NCI-H82 (cell line): ENCODE results near the gene AATK.
A peak's percentile ranks its signal among the peaks of the same experiment; 100 is the strongest.

ENCODE experiments used
- DNase-seq: peaks from one replicate; lab custom pipeline; 2025; lab: John Stamatoyannopoulos, UW

Gene AATK

GRCh38 chr17:81180836-81181810 is 15.1 kb upstream of the AATK start:
- no peak for DNase-seq

DNA sequence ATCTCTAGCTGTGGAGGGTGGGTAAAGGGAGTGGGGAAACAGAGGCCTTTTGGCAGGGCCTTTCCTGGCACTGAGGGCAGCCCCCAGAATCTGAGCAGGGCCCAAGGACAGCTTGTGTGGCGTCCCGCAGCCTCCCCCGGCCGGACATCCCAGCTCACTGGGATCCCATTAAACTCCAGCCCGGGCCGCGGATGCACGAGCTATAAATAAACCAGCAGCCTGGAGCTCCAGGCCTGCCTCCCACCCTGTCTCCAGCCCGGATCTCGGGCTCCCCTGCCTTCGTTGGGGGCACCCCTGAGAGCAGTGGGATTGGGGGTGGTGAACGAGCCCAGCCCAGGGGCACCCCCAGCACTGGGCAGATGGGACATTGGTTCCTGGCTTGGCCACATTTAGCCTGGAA is 13.8 kb upstream of the AATK start:
- DNase-seq = no peak

GRCh38 chr17:81179220-81179619 is 13.2 kb upstream of the AATK start:
- DNase-seq = no peak

DNA sequence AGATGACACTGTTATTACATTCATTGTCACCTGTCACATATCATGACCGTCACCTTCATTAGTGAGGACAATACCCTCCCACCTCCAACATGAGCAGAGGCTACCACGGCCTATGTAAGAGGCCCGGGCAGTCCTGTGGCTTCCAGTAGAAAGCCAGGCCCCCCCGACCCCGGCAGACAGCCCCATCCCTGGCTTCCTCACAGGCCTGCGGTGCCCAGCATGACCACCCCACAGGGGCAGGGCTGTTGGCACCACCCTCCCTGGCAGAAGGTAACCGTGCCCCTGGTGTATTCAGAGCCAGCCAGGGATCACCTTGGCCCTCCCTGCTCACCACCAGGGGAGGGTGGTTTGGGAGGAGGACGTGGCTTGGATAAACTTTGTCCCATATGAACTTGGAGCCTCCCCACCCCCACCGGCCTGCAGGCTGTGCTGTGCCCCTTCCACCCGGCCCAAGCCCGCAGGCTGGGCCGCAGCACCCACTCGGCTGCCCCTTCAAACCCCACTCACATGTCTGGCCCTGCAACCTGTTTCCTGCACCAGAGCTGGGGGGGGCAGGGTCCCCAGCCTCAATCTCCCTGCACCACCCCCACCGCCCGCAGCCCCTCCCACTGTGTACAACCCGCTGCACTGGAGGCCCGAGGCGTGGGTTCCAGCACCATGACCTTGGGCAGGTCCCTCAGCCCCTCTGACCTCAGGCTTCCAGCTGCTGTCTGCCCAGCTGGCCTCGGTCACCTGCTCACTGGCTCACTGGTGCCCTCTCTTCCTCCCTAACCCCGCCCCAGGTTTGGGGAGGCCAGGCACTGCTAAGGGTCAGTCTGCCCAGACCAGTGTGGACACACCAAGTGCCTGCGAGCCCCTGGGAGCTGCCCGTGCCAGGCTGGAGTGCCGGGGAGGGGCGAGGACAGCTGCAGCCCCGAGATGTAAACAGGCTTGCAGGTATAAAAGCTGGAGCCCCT is 12.4 kb upstream of the AATK start:
- no peak for DNase-seq

GRCh38 chr17:81176666-81177065 is 10.6 kb upstream of the AATK start:
- DNase-seq = no peak

- DNase-seq = no peak
Measured at GRCh38 chr17:81173762-81174155, 7.7 kb upstream of the AATK start.

GRCh38 chr17:81173052-81173761 is 7.2 kb upstream of the AATK start:
- DNase-seq = no peak

GRCh38 chr17:81171941-81172340 is 5.9 kb upstream of the AATK start:
- no peak for DNase-seq

- DNase-seq = peak; percentile 54
Measured at GRCh38 chr17:81170727-81171494, 4.9 kb upstream of the AATK start.

GRCh38 chr17:81169870-81170309 is 3.9 kb upstream of the AATK start:
- no peak for DNase-seq

- DNase-seq = no peak
Measured at GRCh38 chr17:81167638-81168037, 1.6 kb upstream of the AATK start.

DNA sequence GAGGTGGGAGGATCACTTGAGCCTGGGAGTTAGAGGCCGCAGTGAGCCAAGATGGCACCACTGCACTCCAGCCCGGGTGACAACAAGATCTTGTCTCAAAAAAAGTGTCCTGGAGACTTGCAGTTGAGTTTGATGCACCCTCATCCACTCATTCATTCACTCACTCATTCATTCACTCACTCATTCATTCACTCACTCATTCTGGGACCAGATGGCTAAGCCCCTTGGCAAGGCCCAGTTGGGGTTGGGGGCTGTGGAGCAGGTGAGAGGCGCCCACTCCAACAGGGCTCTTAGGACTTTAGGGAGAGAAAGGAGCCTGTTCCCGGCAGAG is 1.1 kb upstream of the AATK start:
- no peak for DNase-seq

- peak; percentile 46 for DNase-seq
Measured at GRCh38 chr17:81165246-81166032, 582 bp downstream of the AATK start, which contains the start of gene PVALEF. Gene PVALEF, plus strand, starts transcription at chr17:81165507. Its CDS starts 15,720 bp downstream, at chr17:81181227.

DNA sequence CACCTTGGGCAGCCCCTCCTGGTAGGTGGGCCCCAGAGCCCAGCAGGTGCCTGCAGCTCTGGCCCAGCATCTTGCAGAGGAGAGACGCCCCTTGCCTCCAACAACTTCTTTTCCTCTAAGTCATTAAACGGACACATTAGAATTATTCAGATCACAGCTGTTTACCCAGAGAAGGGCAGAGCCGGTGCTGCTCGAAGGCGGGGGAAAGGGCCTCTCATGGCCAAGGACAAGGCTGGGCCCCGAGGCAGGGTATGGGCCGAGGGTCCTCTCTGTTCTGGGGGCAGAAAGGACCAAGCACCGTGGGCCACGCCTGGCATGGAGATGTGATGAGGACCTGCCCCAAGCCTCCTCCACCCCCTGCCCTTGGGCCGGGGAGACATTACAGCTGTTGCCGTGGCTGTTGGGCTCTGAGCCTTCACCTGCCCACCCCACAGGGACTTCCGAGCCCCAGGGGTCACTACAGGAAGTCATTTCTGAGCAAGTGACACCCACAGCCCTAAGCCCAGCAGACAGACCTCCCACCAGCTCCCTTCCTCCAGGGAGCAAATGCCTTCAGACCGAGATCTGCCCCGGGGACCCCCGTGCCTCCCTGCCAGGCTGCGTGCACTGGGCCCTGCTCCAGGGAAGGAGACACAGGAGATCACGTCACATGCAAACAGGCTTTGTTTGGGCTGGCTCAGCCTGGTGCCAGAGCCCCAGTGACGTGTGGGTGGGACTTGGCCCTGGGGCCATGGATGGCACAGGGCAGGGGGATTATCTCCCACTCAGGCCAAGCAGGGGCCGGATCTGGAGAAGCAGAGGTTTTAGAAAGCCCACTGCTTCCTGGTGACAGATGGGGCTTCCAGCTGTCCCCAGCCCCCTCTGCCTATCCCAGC is 1.4 kb downstream of the AATK start:
- peak; percentile 94 for DNase-seq

DNA sequence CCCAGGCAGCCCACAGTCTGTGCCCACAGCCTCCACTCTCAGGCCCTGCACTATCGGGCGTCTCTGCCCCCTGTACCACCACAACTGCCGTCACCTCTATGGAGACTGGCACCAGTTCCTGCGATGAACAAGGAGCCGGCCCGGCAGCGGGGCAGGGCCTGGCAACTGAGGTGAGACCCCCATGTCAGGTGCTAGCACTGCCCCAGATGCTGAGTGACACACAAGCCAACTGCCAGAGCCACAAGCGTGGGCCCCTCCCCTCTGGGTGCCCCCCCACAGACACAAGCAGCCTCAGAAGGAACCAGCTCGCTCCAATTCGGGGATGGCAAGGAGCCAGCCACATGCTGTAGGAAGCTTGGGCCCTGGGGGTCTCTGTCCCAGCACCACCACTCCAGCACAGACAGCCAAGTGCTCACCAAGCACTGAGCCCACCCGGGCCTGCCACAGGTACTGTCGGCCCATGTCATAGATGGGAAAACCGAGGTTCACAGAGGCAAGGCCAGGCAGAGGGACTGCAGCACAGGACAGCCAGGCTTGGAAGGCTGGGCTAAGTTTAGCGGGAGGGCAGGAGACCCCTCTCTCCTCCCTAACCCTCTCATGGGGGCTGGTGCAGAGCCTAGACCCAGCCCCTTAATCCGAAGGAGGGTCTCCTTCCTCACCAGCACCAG is 2.2 kb downstream of the AATK start:
- no peak for DNase-seq

- no peak for DNase-seq
Measured at GRCh38 chr17:81163051-81163695, 2.8 kb downstream of the AATK start.

DNA sequence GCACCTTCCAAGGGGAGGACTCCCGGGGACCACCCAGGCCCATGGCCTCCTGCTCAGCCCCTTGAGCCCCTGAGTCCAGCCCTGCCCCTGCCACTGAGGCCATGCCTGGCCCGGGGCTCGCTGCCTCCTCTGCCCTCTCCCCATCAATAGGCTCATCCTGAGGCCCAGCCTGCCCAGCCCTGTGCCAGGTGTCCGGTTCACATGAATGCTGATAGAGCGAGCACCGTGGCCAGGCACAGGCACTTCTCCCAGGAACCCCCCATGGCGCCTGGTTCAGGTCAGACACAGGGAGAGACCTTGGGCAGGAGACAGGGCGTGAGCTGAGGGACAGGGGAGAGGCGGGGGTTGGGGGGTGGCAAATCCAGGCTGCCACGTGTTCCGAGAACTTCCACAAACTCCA is 3.5 kb downstream of the AATK start:
- DNase-seq = no peak

- no peak for DNase-seq
Measured at GRCh38 chr17:81161972-81162371, 4.0 kb downstream of the AATK start.
